ENCODE data around the gene CERS6. TPM values are rescaled to one million over a fixed set of nuclear protein-coding genes. Genes with fewer than 3 reads are reported as not detected.

CERS6 gene
- total and polyA plus RNA-seq, 4 donors: 26.6 to 81.0 (median 41.5) TPM

DNA sequence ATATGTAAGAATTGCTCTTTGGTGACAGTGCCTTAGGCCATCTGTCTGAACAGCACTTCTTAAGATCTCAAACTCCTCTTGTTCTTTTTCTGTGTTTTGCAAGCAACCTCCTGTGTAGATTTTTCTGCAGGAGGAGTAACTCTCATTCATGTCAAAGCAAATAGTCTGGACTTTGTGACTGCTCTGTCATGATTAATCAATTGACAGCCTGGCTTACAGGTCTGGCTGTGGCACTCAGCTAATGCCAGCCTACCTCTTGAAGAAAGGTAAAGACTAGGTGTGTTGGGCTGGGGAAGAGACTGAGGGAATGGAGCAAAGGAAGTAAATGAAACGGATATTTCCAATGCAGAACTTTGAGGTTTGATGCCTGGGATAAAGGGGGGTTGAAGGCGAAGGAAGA, 156.6 kb downstream of the CERS6 start:
- no peak for DNase-seq (ENCODE audit: low read depth in 4 of 6, low spot score in 6 of 6)
- 91% methylated on average over 2 of the region's 2 CpGs for WGBS (ENCODE audit: insufficient coverage)
- Histone ChIP-seq H3K27me3 (ENCODE audit: control insufficient read depth, insufficient read depth, low read length) (no peaks in the 10 kb centered on the region), H3K4me1 (ENCODE audit: control insufficient read depth, insufficient read depth, low read length) (no peaks in the 10 kb centered on the region), H3K9me3 (ENCODE audit: control insufficient read depth, insufficient read depth, low read length) (peaks cover 4% of the 10 kb centered on the region), H3K4me3 (ENCODE audit: low read depth, low read length) (no peak overlapping the region), H3K36me3 (ENCODE audit: control insufficient read depth, insufficient read depth, low read length) (no peaks in the 10 kb centered on the region), H3K27ac (ENCODE audit: low read depth, low read length) (no peak overlapping the region)

DNA sequence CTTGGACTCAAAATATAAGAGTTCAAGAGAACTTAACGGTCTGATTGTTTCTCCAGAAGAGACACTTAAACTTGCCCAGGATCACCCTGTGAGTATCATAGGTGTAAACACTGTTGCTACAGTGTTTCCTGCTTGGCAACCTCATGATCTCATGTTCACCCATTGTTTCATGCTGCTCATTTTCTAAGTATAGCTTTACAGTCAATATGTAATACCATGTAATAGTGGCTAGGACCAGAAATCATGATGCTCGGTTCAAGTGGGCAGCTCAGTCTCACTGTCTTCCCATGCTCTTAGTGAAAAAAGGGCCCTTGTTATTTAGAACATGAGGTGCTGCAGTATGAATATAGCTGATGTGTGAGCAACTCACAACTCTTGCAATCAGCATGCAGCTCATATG, 157.5 kb downstream of the CERS6 start:
- Histone ChIP-seq H3K9me3 (ENCODE audit: control insufficient read depth, insufficient read depth, low read length) (peaks cover 4% of the 10 kb centered on the region), H3K4me1 (ENCODE audit: control insufficient read depth, insufficient read depth, low read length) (no peaks in the 10 kb centered on the region), H3K27ac (ENCODE audit: low read depth, low read length) (no peak overlapping the region), H3K36me3 (ENCODE audit: control insufficient read depth, insufficient read depth, low read length) (no peaks in the 10 kb centered on the region), H3K27me3 (ENCODE audit: control insufficient read depth, insufficient read depth, low read length) (no peaks in the 10 kb centered on the region), H3K4me3 (ENCODE audit: low read depth, low read length) (no peak overlapping the region)
- 100% methylated on average over 1 of the region's 2 CpGs for WGBS (ENCODE audit: insufficient coverage)
- no peak for DNase-seq (ENCODE audit: low read depth in 4 of 6, low spot score in 6 of 6)

DNA sequence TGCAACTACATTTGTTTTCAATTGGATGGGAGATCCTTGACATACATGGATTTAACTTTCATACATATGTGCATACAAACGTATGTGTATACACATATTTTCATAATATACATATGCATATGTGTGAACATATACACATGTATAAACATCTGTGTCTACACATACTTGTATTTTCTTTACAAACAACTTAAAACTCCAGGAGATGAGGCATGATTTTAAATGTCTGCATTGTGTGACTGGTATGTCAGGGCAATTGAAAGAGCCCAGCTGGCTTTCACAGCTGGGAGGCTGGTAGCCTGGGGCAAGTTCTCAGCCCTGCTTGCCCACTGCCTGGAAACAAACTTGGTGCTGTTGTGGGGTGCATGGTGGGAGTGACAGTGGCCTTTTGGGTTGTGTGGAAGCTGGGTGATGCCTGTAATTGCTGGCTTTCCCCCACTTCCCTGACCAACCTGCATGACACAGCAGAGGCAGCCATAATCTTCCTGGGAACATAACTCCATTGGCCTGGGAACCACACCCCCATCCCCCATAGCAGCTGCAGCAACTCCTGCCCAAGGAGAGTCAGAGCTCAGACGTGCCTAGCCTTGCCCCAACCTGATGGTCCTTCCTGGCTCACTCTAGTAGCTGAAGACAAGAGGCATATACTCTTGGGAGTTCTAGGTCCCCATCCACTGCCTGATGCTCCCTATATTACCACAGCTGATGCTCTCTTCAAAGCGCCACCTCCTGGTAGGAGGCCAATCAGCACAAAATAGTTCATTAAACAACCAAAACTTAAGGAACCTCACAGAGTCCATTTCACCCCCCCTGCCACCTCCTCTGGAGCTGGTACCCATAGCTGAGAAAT, 158.3 kb downstream of the CERS6 start:
- peaks cover 4% of the 10 kb centered on the region for H3K9me3 ChIP-seq (ENCODE audit: control insufficient read depth, insufficient read depth, low read length)
- no peaks in the 10 kb centered on the region for H3K27me3 ChIP-seq (ENCODE audit: control insufficient read depth, insufficient read depth, low read length)
- H3K4me3 ChIP-seq (ENCODE audit: low read depth, low read length): no peak overlapping the region
- DNase-seq (ENCODE audit: low read depth in 4 of 6, low spot score in 6 of 6): no peak
- WGBS (ENCODE audit: insufficient coverage): 100% methylated on average over 2 of the region's 3 CpGs
- H3K4me1 ChIP-seq (ENCODE audit: control insufficient read depth, insufficient read depth, low read length): no peaks in the 10 kb centered on the region
- H3K36me3 ChIP-seq (ENCODE audit: control insufficient read depth, insufficient read depth, low read length): no peaks in the 10 kb centered on the region
- H3K27ac ChIP-seq (ENCODE audit: low read depth, low read length): no peak overlapping the region

DNA sequence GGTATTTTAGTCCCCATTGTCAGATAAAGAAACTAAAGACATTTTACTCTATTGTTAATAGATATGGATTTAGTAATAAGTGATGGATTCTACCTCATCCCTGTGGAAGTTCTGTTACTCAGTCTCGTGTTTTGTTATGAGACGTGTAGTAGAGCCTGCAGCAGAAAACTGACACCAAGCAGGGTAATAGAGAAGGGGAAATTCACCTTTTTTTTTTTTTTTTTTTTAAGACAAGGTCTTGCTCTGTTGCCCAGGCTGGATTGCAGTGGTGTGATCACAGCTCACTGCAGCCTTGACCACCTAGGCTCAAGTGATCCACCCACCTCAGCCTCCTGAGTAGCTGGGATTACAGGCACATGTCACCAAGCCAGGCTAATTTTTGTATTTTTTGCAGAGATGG, 164.5 kb downstream of the CERS6 start:
- DNase-seq (ENCODE audit: low read depth in 4 of 6, low spot score in 6 of 6): no peak
- no peaks in the 10 kb centered on the region for H3K36me3 ChIP-seq (ENCODE audit: control insufficient read depth, insufficient read depth, low read length)
- no CpG with 5 or more reads among the region's 2 CpGs for WGBS (ENCODE audit: insufficient coverage)
- H3K4me1 ChIP-seq (ENCODE audit: control insufficient read depth, insufficient read depth, low read length): no peaks in the 10 kb centered on the region
- no peaks in the 10 kb centered on the region for H3K9me3 ChIP-seq (ENCODE audit: control insufficient read depth, insufficient read depth, low read length)
- no peak overlapping the region for H3K27ac ChIP-seq (ENCODE audit: low read depth, low read length)
- no peaks in the 10 kb centered on the region for H3K27me3 ChIP-seq (ENCODE audit: control insufficient read depth, insufficient read depth, low read length)
- H3K4me3 ChIP-seq (ENCODE audit: low read depth, low read length): no peak overlapping the region

DNA sequence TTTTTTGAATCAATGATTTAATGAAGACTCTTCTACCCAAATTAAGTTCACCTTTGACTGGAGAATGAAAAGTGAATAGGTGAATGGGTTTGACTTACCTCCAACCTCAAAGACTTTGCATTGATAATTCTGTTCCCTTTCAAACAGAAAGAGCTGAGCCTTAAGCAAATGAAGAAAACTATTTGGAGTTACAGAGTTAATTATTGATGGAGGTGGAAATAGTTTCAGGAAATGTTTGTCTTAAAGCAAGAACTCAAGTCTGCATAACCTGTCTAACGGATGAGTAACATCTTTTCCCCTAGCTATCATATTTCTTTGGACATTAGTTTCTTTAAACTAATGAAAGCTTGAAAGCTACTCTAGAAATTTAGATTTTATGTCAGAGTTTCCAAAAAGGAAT, 166.5 kb downstream of the CERS6 start:
- Histone ChIP-seq H3K9me3 (ENCODE audit: control insufficient read depth, insufficient read depth, low read length) (no peaks in the 10 kb centered on the region), H3K27me3 (ENCODE audit: control insufficient read depth, insufficient read depth, low read length) (no peaks in the 10 kb centered on the region), H3K4me1 (ENCODE audit: control insufficient read depth, insufficient read depth, low read length) (no peaks in the 10 kb centered on the region), H3K27ac (ENCODE audit: low read depth, low read length) (no peak overlapping the region), H3K4me3 (ENCODE audit: low read depth, low read length) (no peak overlapping the region), H3K36me3 (ENCODE audit: control insufficient read depth, insufficient read depth, low read length) (no peaks in the 10 kb centered on the region)
- WGBS (ENCODE audit: insufficient coverage): no CpG with 5 or more reads among the region's 1 CpG
- DNase-seq (ENCODE audit: low read depth in 4 of 6, low spot score in 6 of 6): no peak

DNA sequence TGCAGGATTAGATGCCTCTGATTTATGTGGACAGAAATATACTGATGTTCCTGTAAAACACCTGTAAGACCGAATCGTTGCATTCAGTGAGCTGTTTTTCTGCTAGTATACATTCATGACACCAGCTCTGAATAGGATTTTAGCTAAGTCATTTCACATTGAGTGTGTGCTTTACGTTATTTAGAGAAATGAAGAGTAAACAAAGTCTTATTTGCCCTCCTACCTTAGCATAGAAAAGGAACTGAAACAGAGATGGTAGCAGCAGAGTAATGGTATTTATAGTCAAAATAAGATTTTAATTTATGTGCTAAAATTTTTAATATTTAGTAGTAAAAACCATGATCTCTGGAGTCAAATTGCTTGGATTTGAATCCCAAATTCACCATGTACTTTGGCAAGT, 168.0 kb downstream of the CERS6 start:
- Histone ChIP-seq H3K9me3 (ENCODE audit: control insufficient read depth, insufficient read depth, low read length) (no peaks in the 10 kb centered on the region), H3K27me3 (ENCODE audit: control insufficient read depth, insufficient read depth, low read length) (no peaks in the 10 kb centered on the region), H3K27ac (ENCODE audit: low read depth, low read length) (no peak overlapping the region), H3K4me1 (ENCODE audit: control insufficient read depth, insufficient read depth, low read length) (no peaks in the 10 kb centered on the region), H3K36me3 (ENCODE audit: control insufficient read depth, insufficient read depth, low read length) (no peaks in the 10 kb centered on the region), H3K4me3 (ENCODE audit: low read depth, low read length) (no peak overlapping the region)
- no CpG with 5 or more reads among the region's 3 CpGs for WGBS (ENCODE audit: insufficient coverage)
- DNase-seq (ENCODE audit: low read depth in 4 of 6, low spot score in 6 of 6): no peak

DNA sequence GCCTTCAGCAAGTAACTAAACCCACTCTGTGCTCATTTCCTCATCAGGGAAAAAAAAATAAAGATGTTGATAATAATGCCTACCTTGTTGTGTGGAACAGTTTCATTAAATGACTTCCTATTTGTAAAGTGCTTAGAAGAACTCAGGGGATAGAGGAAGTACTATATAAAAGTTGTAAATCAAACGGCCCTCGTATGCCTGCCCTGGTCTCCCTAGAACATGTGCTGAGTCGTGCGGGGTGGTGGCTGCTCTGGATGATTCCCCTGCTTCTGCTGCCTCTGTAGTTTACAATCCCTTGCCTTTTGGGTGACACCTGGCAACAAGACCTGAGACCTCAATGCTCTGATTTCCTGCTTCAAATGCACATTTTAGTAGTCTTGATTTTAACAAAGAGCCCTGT, 170.0 kb downstream of the CERS6 start:
- 53% methylated on average over 4 of the region's 4 CpGs for WGBS (ENCODE audit: insufficient coverage)
- Histone ChIP-seq H3K36me3 (ENCODE audit: control insufficient read depth, insufficient read depth, low read length) (no peaks in the 10 kb centered on the region), H3K27ac (ENCODE audit: low read depth, low read length) (no peak overlapping the region), H3K27me3 (ENCODE audit: control insufficient read depth, insufficient read depth, low read length) (no peaks in the 10 kb centered on the region), H3K9me3 (ENCODE audit: control insufficient read depth, insufficient read depth, low read length) (no peaks in the 10 kb centered on the region), H3K4me3 (ENCODE audit: low read depth, low read length) (no peak overlapping the region), H3K4me1 (ENCODE audit: control insufficient read depth, insufficient read depth, low read length) (no peaks in the 10 kb centered on the region)
- DNase-seq (ENCODE audit: low read depth in 4 of 6, low spot score in 6 of 6): peak in 1 of 6 donors; percentile 45

DNA sequence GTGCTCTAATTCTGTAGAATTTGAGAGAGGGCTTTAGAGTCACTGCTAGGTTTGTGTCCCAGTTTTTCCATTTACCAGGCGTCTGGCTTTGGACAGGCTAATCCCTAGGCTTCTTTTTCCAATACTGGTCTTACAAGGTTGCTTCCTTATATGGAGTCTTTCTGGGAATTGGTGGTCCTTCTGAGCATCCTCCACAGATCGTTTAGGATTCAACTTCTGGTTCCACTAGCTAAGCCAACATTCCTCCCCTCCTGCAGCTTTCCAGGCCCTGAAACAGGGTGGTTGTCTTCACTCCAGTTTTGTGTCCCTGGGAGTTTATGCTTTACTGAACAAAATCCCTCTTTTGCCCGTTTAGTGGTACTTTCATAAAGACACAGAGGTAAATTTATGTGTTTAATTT, 170.6 kb downstream of the CERS6 start:
- no peak overlapping the region for H3K4me3 ChIP-seq (ENCODE audit: low read depth, low read length)
- H3K9me3 ChIP-seq (ENCODE audit: control insufficient read depth, insufficient read depth, low read length): no peaks in the 10 kb centered on the region
- no peaks in the 10 kb centered on the region for H3K27me3 ChIP-seq (ENCODE audit: control insufficient read depth, insufficient read depth, low read length)
- no CpG with 5 or more reads among the region's 3 CpGs for WGBS (ENCODE audit: insufficient coverage)
- no peaks in the 10 kb centered on the region for H3K36me3 ChIP-seq (ENCODE audit: control insufficient read depth, insufficient read depth, low read length)
- no peaks in the 10 kb centered on the region for H3K4me1 ChIP-seq (ENCODE audit: control insufficient read depth, insufficient read depth, low read length)
- peak in 1 of 6 donors; percentile 53 for DNase-seq (ENCODE audit: low read depth in 4 of 6, low spot score in 6 of 6)
- H3K27ac ChIP-seq (ENCODE audit: low read depth, low read length): no peak overlapping the region

DNA sequence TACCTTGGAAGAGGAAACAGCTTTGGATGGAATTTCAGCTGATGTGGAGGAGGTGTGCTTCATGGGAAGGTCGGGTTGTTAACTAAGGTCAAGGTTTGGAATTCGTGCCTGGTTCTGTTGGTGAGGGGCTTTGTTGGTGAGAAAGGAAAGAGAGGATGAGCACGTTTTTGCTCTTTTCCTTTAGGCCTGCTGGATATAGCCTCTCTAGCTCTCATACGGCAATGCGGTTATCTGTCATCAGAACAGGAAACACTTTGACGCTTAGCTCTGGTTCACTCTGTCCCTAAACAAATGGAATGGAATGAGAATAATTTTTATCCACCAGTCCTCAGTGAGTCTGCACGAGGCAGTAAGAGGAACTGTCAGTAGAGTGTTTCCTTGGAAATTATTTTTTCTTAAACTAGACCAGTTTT, 176.6 kb downstream of the CERS6 start:
- Histone ChIP-seq H3K9me3 (ENCODE audit: control insufficient read depth, insufficient read depth, low read length) (no peaks in the 10 kb centered on the region), H3K4me3 (ENCODE audit: low read depth, low read length) (no peak overlapping the region), H3K27ac (ENCODE audit: low read depth, low read length) (no peak overlapping the region), H3K4me1 (ENCODE audit: control insufficient read depth, insufficient read depth, low read length) (peaks cover 4% of the 10 kb centered on the region), H3K36me3 (ENCODE audit: control insufficient read depth, insufficient read depth, low read length) (no peaks in the 10 kb centered on the region), H3K27me3 (ENCODE audit: control insufficient read depth, insufficient read depth, low read length) (no peaks in the 10 kb centered on the region)
- no peak for DNase-seq (ENCODE audit: low read depth in 4 of 6, low spot score in 6 of 6)
- WGBS (ENCODE audit: insufficient coverage): 48% methylated on average over 3 of the region's 7 CpGs

DNA sequence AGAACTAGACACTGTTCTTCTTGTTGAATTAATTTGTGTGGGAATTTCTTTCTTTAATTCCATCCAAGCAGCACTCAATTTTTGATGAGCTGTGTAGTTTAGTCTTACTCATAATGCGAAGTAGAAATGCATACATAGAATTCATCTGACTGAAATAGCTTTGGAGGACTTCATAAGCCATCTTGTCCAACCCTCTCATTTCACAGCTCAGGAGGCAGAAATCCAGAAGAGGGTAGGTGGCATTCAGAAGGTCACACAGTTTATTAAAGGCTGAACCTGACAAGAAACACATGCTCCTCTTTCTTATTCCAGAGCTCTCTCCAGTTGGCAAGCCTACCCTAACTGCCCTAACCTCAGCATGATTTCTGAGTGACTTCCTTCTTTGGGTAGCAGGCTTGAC, 177.1 kb downstream of the CERS6 start:
- Histone ChIP-seq H3K27me3 (ENCODE audit: control insufficient read depth, insufficient read depth, low read length) (no peaks in the 10 kb centered on the region), H3K4me1 (ENCODE audit: control insufficient read depth, insufficient read depth, low read length) (peaks cover 4% of the 10 kb centered on the region), H3K27ac (ENCODE audit: low read depth, low read length) (no peak overlapping the region), H3K4me3 (ENCODE audit: low read depth, low read length) (no peak overlapping the region), H3K36me3 (ENCODE audit: control insufficient read depth, insufficient read depth, low read length) (no peaks in the 10 kb centered on the region), H3K9me3 (ENCODE audit: control insufficient read depth, insufficient read depth, low read length) (no peaks in the 10 kb centered on the region)
- no peak for DNase-seq (ENCODE audit: low read depth in 4 of 6, low spot score in 6 of 6)
- no CpG with 5 or more reads among the region's 1 CpG for WGBS (ENCODE audit: insufficient coverage)

Measured in spinal cord (tissue), 10 donors.